H1 (cell line): ENCODE data around the gene BBS9. TPM values are rescaled to one million over a fixed set of nuclear protein-coding genes. Genes with fewer than 3 reads are reported as not detected.

ENCODE experiments used
- CTCF ChIA-PET: fragments of 300-600 bp; sonication (Branson Sonifier 250); formaldehyde crosslinking; loops from one replicate; lab custom pipeline; 2021; ENCODE audit not compliant: partially characterized antibody; lab: Charles Lee
- POLR2A ChIA-PET: fragments of 300-600 bp; sonication (Branson Sonifier 250); formaldehyde crosslinking; loops from one replicate; lab custom pipeline; 2021; ENCODE audit warnings: inconsistent platforms; ENCODE audit not compliant: partially characterized antibody; lab: Charles Lee
- DNase-seq, 2 experiments: peaks; one replicate each; pipeline versions ENCODE4 v3.0.0 to v3.0.0-alpha.2; 2010 to 2022; ENCODE audit warnings: low spot score in 2 of 2, low read depth in 1 of 2, mixed read lengths in 1 of 2
- FAIRE-seq: peaks from 2 replicates; lab custom pipeline; 2011; peaks lifted over from hg19 to GRCh38; lab: Jason Lieb, UNC
- H2AFZ ChIP-seq: 2 replicates; pipeline ENCODE4 v1.8.1; 2012; ENCODE audit warnings: low read length, inconsistent platforms
- H2AK5ac ChIP-seq: 2 replicates; pipeline ENCODE4 v1.6.1; 2013; ENCODE audit warnings: low read depth, low read length
- H2BK120ac ChIP-seq: replicated peaks from 2 replicates; pipeline ENCODE3; 2013; ENCODE audit warnings: low read depth, low read length, inconsistent platforms
- H2BK12ac ChIP-seq: 2 replicates; pipeline ENCODE4 v1.6.1; 2013; ENCODE audit warnings: low read depth, low read length
- H2BK15ac ChIP-seq: 2 replicates; pipeline ENCODE4 v1.6.1; 2013; ENCODE audit warnings: low read length
- H2BK20ac ChIP-seq: 2 replicates; pipeline ENCODE4 v1.6.1; 2013; ENCODE audit warnings: low read length
- H2BK5ac ChIP-seq: 2 replicates; pipeline ENCODE4 v1.6.1; 2013; ENCODE audit warnings: low read depth, low read length
- H3K14ac ChIP-seq: 2 replicates; pipeline ENCODE4 v1.6.1; 2013; ENCODE audit warnings: inconsistent platforms; ENCODE audit not compliant: insufficient read length
- H3K18ac ChIP-seq: 2 replicates; pipeline ENCODE4 v1.6.1; 2013; ENCODE audit warnings: low read length; ENCODE audit errors: extremely low read depth
- H3K23ac ChIP-seq: 2 replicates; pipeline ENCODE4 v1.6.1; 2013; ENCODE audit warnings: inconsistent platforms; ENCODE audit not compliant: insufficient read length
- H3K23me2 ChIP-seq: 2 replicates; pipeline ENCODE4 v1.6.1; 2013; ENCODE audit warnings: low read depth, low read length
- H3K27ac ChIP-seq: 2 replicates; pipeline ENCODE4 v1.6.1; 2011; ENCODE audit warnings: low read depth, low read length, inconsistent platforms
- H3K27me3 ChIP-seq, 4 experiments: replicated peaks in 1 of 4; 1 replicate in 1 of 4; 2 replicates in 3 of 4; pipeline versions ENCODE4 v1.6.1 to v1.8.1; 2011 to 2013; ENCODE audit warnings: low read length in 3 of 4, mild to moderate bottlenecking in 3 of 4, inconsistent platforms in 2 of 4, mixed read lengths in 2 of 4, moderate library complexity in 1 of 4; ENCODE audit not compliant: control insufficient read depth in 3 of 4, insufficient read depth in 3 of 4; ENCODE audit errors: extremely low read depth in 1 of 4
- H3K36me3 ChIP-seq, 4 experiments: 2 replicates each; pipeline versions ENCODE4 v1.6.1 to v1.8.1; 2011 to 2013; ENCODE audit warnings: mild to moderate bottlenecking in 4 of 4, low read length in 3 of 4, moderate library complexity in 2 of 4, control low read depth in 1 of 4, inconsistent platforms in 1 of 4; ENCODE audit not compliant: insufficient read depth in 4 of 4, control insufficient read depth in 2 of 4
- H3K4ac ChIP-seq: replicated peaks from 2 replicates; pipeline ENCODE3; 2013; ENCODE audit warnings: low read length, low read depth, mixed read lengths, inconsistent platforms; ENCODE audit not compliant: insufficient read length
- H3K4me1 ChIP-seq, 4 experiments: replicated peaks in 1 of 4; 1 replicate in 1 of 4; 2 replicates in 3 of 4; pipeline versions ENCODE4 v1.6.1 to v1.8.1; 2011 to 2013; ENCODE audit warnings: low read length in 3 of 4, inconsistent platforms in 2 of 4, mixed read lengths in 1 of 4; ENCODE audit not compliant: insufficient read depth in 4 of 4, control insufficient read depth in 3 of 4
- H3K4me2 ChIP-seq, 2 experiments: 2 replicates each; pipeline versions ENCODE4 v1.6.1 to v1.8.1; 2011 to 2013; ENCODE audit warnings: low read depth in 2 of 2, low read length in 2 of 2, control low read depth in 1 of 2, inconsistent platforms in 1 of 2, mild to moderate bottlenecking in 1 of 2; ENCODE audit not compliant: insufficient read depth in 1 of 2
- H3K4me3 ChIP-seq, 4 experiments: fragments of 200-600, 300-600 bp in 1 of 4; sonication (generic), shearing (Covaris generic), sonication (Bioruptor Twin) in 1 of 4; 2 replicates each; pipeline versions ENCODE4 v1.5.1 to v1.8.1; 2011 to 2016; ENCODE audit warnings: low read length in 4 of 4, low read depth in 3 of 4, control low read depth in 2 of 4, inconsistent platforms in 2 of 4, mild to moderate bottlenecking in 2 of 4, mixed read lengths in 1 of 4, moderate library complexity in 1 of 4; ENCODE audit not compliant: insufficient read depth in 2 of 4; ENCODE audit errors: extremely low read depth in 1 of 4
- H3K56ac ChIP-seq: replicated peaks from 2 replicates; pipeline ENCODE3; 2013; ENCODE audit warnings: low read depth, mild to moderate bottlenecking, mixed read lengths, low read length, inconsistent platforms; ENCODE audit not compliant: insufficient read length
- H3K79me1 ChIP-seq: 2 replicates; pipeline ENCODE4 v1.6.1; 2013; ENCODE audit warnings: low read depth, low read length, control low read depth
- H3K79me2 ChIP-seq, 2 experiments: 2 replicates each; pipeline versions ENCODE4 v1.6.1 to v1.8.1; 2012 to 2013; ENCODE audit warnings: low read length in 2 of 2, mild to moderate bottlenecking in 2 of 2, inconsistent platforms in 1 of 2; ENCODE audit not compliant: insufficient read depth in 2 of 2, control insufficient read depth in 1 of 2
- H3K9ac ChIP-seq, 4 experiments: replicated peaks in 1 of 4; 1 replicate in 1 of 4; 2 replicates in 3 of 4; pipeline versions ENCODE4 v1.6.1 to v1.8.1; 2011 to 2013; ENCODE audit warnings: low read depth in 3 of 4, low read length in 3 of 4, control low read depth in 2 of 4, mild to moderate bottlenecking in 2 of 4, moderate library complexity in 2 of 4, inconsistent platforms in 1 of 4; ENCODE audit errors: extremely low read depth in 1 of 4
- H3K9me3 ChIP-seq, 2 experiments: 2 replicates each; pipeline versions ENCODE4 v1.6.1 to v1.8.1; 2012 to 2013; ENCODE audit warnings: mild to moderate bottlenecking in 2 of 2, moderate library complexity in 2 of 2, control low read depth in 1 of 2, inconsistent platforms in 1 of 2, low read depth in 1 of 2, low read length in 1 of 2, mixed read lengths in 1 of 2; ENCODE audit not compliant: insufficient read depth in 2 of 2
- H4K20me1 ChIP-seq, 2 experiments: replicated peaks in 1 of 2; 2 replicates each; pipeline versions ENCODE3 to v1.8.1; 2011 to 2013; ENCODE audit warnings: inconsistent platforms in 2 of 2, low read length in 2 of 2, mild to moderate bottlenecking in 1 of 2; ENCODE audit not compliant: insufficient read depth in 2 of 2, control insufficient read depth in 1 of 2
- H4K5ac ChIP-seq: 2 replicates; pipeline ENCODE4 v1.6.1; 2013; ENCODE audit warnings: low read length, low read depth, mixed read lengths, inconsistent platforms; ENCODE audit not compliant: insufficient read length
- H4K8ac ChIP-seq: 2 replicates; pipeline ENCODE4 v1.8.0; 2013; ENCODE audit warnings: mild to moderate bottlenecking, moderate library complexity, low read length, inconsistent platforms; ENCODE audit not compliant: insufficient read depth; ENCODE audit errors: extremely low read depth
- H4K91ac ChIP-seq: replicated peaks from 2 replicates; pipeline ENCODE3; 2013; ENCODE audit warnings: low read length, mixed read lengths, inconsistent platforms; ENCODE audit not compliant: insufficient read length
- ASH2L ChIP-seq: fragments of 200-600, 300-600 bp; sonication (generic); IDR thresholded peaks from one replicate; pipeline ENCODE4 v1.7.1; 2017; ENCODE audit warnings: low read length
- BCL11A ChIP-seq, 2 experiments: IDR thresholded peaks; one replicate each; pipeline ENCODE4 v1.6.1; 2011; ENCODE audit warnings: low read depth in 2 of 2, low read length in 2 of 2, mild to moderate bottlenecking in 2 of 2
- EP300 ChIP-seq, 2 experiments: IDR thresholded peaks; 1 replicate in 1 of 2; 2 replicates in 1 of 2; pipeline ENCODE4 v1.6.1; 2011 to 2012; ENCODE audit warnings: low read depth in 2 of 2, low read length in 2 of 2, mild to moderate bottlenecking in 2 of 2, borderline replicate concordance in 1 of 2, inconsistent platforms in 1 of 2, moderate library complexity in 1 of 2
- EZH2 ChIP-seq: fragments of 200-600 bp; sonication (generic); IDR thresholded peaks from 2 replicates; pipeline ENCODE4 v1.7.1; 2012; ENCODE audit warnings: low read depth, mild to moderate bottlenecking, moderate library complexity, low read length, inconsistent platforms; ENCODE audit not compliant: severe bottlenecking
- GTF2F1 ChIP-seq: IDR thresholded peaks from 2 replicates; pipeline ENCODE4 v1.6.1; 2012; ENCODE audit warnings: low read depth, low read length, improper control_type of control experiment, borderline replicate concordance
- JUND ChIP-seq: IDR thresholded peaks from 2 replicates; pipeline ENCODE4 v1.6.1; 2011; ENCODE audit warnings: mild to moderate bottlenecking, improper control_type of control experiment, low read length
- KDM1A ChIP-seq: fragments of 200-600, 300-600 bp; sonication (generic); IDR thresholded peaks from 2 replicates; pipeline ENCODE4 v1.7.1; 2016; ENCODE audit warnings: mild to moderate bottlenecking, low read length, borderline replicate concordance
- NANOG ChIP-seq: IDR thresholded peaks from 2 replicates; pipeline ENCODE4 v1.6.1; 2011; ENCODE audit warnings: low read length, low read depth, mild to moderate bottlenecking, inconsistent platforms; ENCODE audit not compliant: insufficient read depth, poor library complexity, severe bottlenecking
- POLR2AphosphoS5 ChIP-seq: IDR thresholded peaks from 2 replicates; pipeline ENCODE4 v1.6.1; 2011; ENCODE audit warnings: low read depth, low read length
- POU5F1 ChIP-seq: IDR thresholded peaks from 2 replicates; pipeline ENCODE4 v1.6.1; 2011; ENCODE audit warnings: low read depth, mild to moderate bottlenecking, low read length, moderate library complexity
- RNF2 ChIP-seq: fragments of 200-900, 300-1000 bp; sonication (generic); IDR thresholded peaks from 2 replicates; pipeline ENCODE4 v1.7.1; 2016; ENCODE audit warnings: borderline replicate concordance, low read depth, mild to moderate bottlenecking, antibody characterized with exemption, low read length; ENCODE audit not compliant: poor library complexity, severe bottlenecking; ENCODE audit errors: missing control alignments
- RXRA ChIP-seq: IDR thresholded peaks from 2 replicates; pipeline ENCODE4 v1.6.1; 2011; ENCODE audit warnings: low read depth, mild to moderate bottlenecking, low read length, moderate library complexity; ENCODE audit not compliant: insufficient read depth
- SP1 ChIP-seq: IDR thresholded peaks from 2 replicates; pipeline ENCODE4 v1.6.1; 2011; ENCODE audit warnings: low read depth, low read length
- TCF12 ChIP-seq: IDR thresholded peaks from 2 replicates; pipeline ENCODE4 v1.6.1; 2011; ENCODE audit warnings: low read depth, mild to moderate bottlenecking, low read length
- WGBS, 2 experiments: shearing (Covaris generic) in 1 of 2; methylation state at CpG; one replicate each; pipeline versions ENCODE4 v1.1.6 to v1.1.7; 2013 to 2015; ENCODE audit warnings: low lambda C conversion rate in 2 of 2, mixed read lengths in 2 of 2, inconsistent platforms in 1 of 2, low coverage in 1 of 2, missing lambda C conversion rate in 1 of 2; ENCODE audit not compliant: insufficient replicate concordance in 2 of 2, insufficient coverage in 1 of 2, insufficient read length in 1 of 2; ENCODE audit errors: extremely low coverage in 1 of 2, missing lambda C conversion rate in 1 of 2; 5-methylcytosine and 5-hydroxymethylcytosine counted together
- polyA plus RNA-seq, 7 experiments: library from polyadenylated mRNA; depleted of rRNA in 3 of 7; stranded (reverse) in 5 of 7; unstranded in 2 of 7; fragments of >200 nt in 5 of 7; fragments of 200-250 nt in 2 of 7; gene quantifications; 1 replicate in 5 of 7; 2 replicates in 1 of 7; 4 replicates in 1 of 7; pipeline versions ENCODE4 v1.2.1 to v1.2.3, GENCODE V29; 2011 to 2013; ENCODE audit warnings: missing spikeins in 2 of 7, mixed read lengths in 2 of 7
- total RNA-seq: library from RNA; stranded (reverse); fragmentation: NEBNext Ultra II Directional; extraction: Animal tissue kit (Norgen Biotek cat#: 25700); gene quantifications from 2 replicates; pipeline ENCODE4 v1.2.1, GENCODE V29; 2021

BBS9 gene
- total and polyA plus RNA-seq, 2 of the 8 experiments (the other 6 are each of a cell fraction or from before 2014, with no cell fraction given), result 22.3 to 37.0 TPM

DNA sequence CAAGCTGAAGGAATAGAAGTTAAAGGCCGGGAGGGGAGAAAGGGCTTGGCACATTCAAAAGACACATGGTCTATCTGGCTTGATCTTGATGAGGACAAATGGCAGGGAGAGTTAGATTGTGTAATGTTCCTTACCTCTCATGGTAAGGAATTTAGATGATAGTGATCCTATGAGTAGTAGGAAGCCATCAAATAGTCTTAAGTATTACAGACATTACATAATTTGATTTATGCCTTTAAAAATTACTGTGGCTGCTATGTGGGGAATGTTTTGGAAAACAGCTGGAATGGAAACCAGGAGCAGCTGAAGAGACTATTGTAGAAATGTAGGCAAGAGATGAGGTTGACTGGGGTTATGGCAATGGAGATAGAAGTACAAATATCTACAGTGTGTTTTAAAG lies 424.7 kb downstream of the BBS9 start:
- CTCF ChIA-PET, result interaction anchor here (1.2 to 1.5 kb wide), 3 partner anchors 10 to 91 kb away, joined by 3 to 6 read pairs (median 5); no protein-coding TSS in a partner anchor
- Histone ChIP-seq H4K91ac (no peak overlapping the region), H3K4ac (no peak overlapping the region), H2BK12ac (no peak overlapping the region), H2BK5ac (no peak overlapping the region), H3K27ac (no peak overlapping the region), H2BK120ac (no peak overlapping the region), H3K23ac (no peak overlapping the region), H3K4me2 (no peak overlapping the region), H3K4me1 (no peaks in the 10 kb centered on the region), H2BK15ac (no peak overlapping the region), H2BK20ac (no peak overlapping the region), H2AFZ (no peak overlapping the region), H2AK5ac (no peak overlapping the region), H4K20me1 (no peaks in the 10 kb centered on the region), H3K23me2 (peaks cover 1% of the 10 kb centered on the region; the same call in 1 of the 2 replicates), H3K14ac (no peak overlapping the region), H3K79me1 (no peaks in the 10 kb centered on the region), H3K79me2 (no peaks in the 10 kb centered on the region), H3K9me3 (no peaks in the 10 kb centered on the region; a peak in 1 of 4 replicates), H3K27me3 (no peaks in the 10 kb centered on the region), H3K18ac (no peak overlapping the region), H3K56ac (no peak overlapping the region), H3K9ac (no peak overlapping the region), H3K36me3 (no peaks in the 10 kb centered on the region; a peak in 1 of 8 replicates), H4K8ac (no peak overlapping the region), H3K4me3 (no peak overlapping the region), H4K5ac (no peak overlapping the region)
- FAIRE-seq (no peak), DNase-seq (no peak)
- 100% methylated on average over 1 of the region's 1 CpG; no CpG with 5 or more reads in 1 of the 2 experiments for WGBS, 2 experiments
- POLR2A ChIA-PET, result no interaction called here
- no peak for TF ChIP-seq JUND
- no peak for TF ChIP-seq RXRA
- TF ChIP-seq RNF2, result no peak
- TF ChIP-seq TCF12, result no peak
- no peak for TF ChIP-seq ASH2L
- TF ChIP-seq POU5F1, result no peak
- TF ChIP-seq EP300 (IDR thresholded peaks at IDR 0.05; ENCODE audit: borderline replicate concordance in 1 of 2, low read depth in 2 of 2, low read length in 2 of 2), result no peak
- TF ChIP-seq BCL11A (IDR thresholded peaks at IDR 0.05; ENCODE audit: low read depth in 2 of 2, low read length in 2 of 2), result no peak
- TF ChIP-seq GTF2F1, result no peak
- TF ChIP-seq EZH2, result no peak
- TF ChIP-seq SP1, result no peak
- no peak for TF ChIP-seq POLR2AphosphoS5
- TF ChIP-seq KDM1A, result no peak
- TF ChIP-seq NANOG, result no peak
